ENCODE results near the gene CABP2.
"Not testable (repeated sequence)": the region's sequence is repeated elsewhere in the genome, so short reads cannot be mapped to it uniquely, and the experiment has no call there.

CABP2 gene

GRCh38 chr11:67522844-67523555, at the start of gene CABP2:
CABP2 (minus strand) TSS chr11:67523446; CDS start chr11:67523326, 120 bp downstream.
- DNase-seq, result no peak

GRCh38 chr11:67572747-67573419, 49.6 kb upstream of the CABP2 start:
- no peak for DNase-seq

- no peak for DNase-seq
These were observed 49.1 kb upstream of the CABP2 start for GRCh38 chr11:67572305-67572704.

GRCh38 chr11:67571443-67571842, 48.2 kb upstream of the CABP2 start:
- no peak for DNase-seq

- no peak for DNase-seq
These were observed 41.0 kb upstream of the CABP2 start for GRCh38 chr11:67564230-67564629.

- not testable (repeated sequence) for DNase-seq
These were observed 40.5 kb upstream of the CABP2 start for GRCh38 chr11:67563705-67564114.

GRCh38 chr11:67562963-67563704, 39.9 kb upstream of the CABP2 start:
- DNase-seq, result no peak

- DNase-seq, result no peak
These were observed 38.8 kb upstream of the CABP2 start for GRCh38 chr11:67561971-67562619.

- no peak for DNase-seq
These were observed 35.0 kb upstream of the CABP2 start for GRCh38 chr11:67558084-67558772.

- DNase-seq, result no peak
These were observed 33.0 kb upstream of the CABP2 start for GRCh38 chr11:67556244-67556643.

- not testable (repeated sequence) for DNase-seq
These were observed 28.5 kb upstream of the CABP2 start for GRCh38 chr11:67551697-67552096.

GRCh38 chr11:67551127-67551526, 27.9 kb upstream of the CABP2 start:
- DNase-seq, result no peak

GRCh38 chr11:67548555-67549110, 25.4 kb upstream of the CABP2 start:
- no peak for DNase-seq

- DNase-seq, result not testable (repeated sequence)
These were observed 24.9 kb upstream of the CABP2 start for GRCh38 chr11:67548112-67548511.

- DNase-seq, result no peak
These were observed 22.0 kb upstream of the CABP2 start for GRCh38 chr11:67545280-67545679.

GRCh38 chr11:67544616-67545242, 21.5 kb upstream of the CABP2 start:
- no peak for DNase-seq

GRCh38 chr11:67543585-67543984, 20.3 kb upstream of the CABP2 start:
- DNase-seq, result no peak

- no peak for DNase-seq
These were observed 19.7 kb upstream of the CABP2 start for GRCh38 chr11:67542971-67543370.

GRCh38 chr11:67542169-67542568, 18.9 kb upstream of the CABP2 start:
- DNase-seq, result no peak

GRCh38 chr11:67541198-67541597, 18.0 kb upstream of the CABP2 start:
- no peak for DNase-seq

GRCh38 chr11:67539550-67539949, 16.3 kb upstream of the CABP2 start:
- DNase-seq, result no peak

Measured in NCI-H1436 treated with DMSO at 0.1 percent for 48 hours (cell line).